ENCODE measurements around the gene POP4. TPM values are rescaled to one million over a fixed set of nuclear protein-coding genes. Genes with fewer than 3 reads are reported as not detected.

Gene POP4
- total and polyA plus RNA-seq, 7 donors, result 33.5 to 103 (median 58.5) TPM

DNA sequence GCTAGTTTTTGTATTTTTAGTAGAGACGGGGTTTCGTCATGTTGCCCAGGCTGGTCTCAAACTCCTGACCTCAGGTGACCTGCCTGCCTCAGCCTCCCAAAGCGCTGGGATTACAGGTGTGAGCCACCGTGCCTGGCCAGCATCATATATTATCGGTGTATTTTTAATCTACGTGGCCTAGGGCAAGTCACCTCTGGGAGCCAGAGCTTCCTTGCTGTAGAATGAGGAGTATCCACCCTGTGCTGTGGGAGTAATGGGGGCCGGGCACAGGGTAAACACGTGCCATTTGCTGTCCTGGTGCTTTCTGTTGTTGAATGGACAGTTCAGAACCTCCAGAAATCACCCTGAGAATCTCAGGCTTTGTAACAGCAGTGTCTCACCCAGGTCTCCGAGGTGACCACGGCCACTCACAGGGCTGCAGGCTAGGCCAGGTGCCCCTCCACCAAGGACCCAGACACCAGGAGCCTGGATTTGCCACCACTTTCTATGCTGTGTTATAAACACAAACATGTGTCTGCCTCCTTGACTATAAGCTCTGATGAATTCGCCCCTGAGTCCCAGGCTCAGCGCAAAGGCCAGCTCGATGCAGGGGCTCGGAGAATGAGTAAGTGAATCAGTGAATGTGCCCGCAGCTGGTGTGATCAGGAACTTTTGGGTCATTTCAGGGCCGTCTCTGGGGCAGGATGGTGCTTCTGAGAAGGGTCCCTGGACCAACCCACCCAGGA lies 22.7 kb downstream of the POP4 start:
- Histone ChIP-seq H3K27ac (no peak overlapping the region), H3K9me3 (no peaks in the 10 kb centered on the region), H3K36me3 (no peaks in the 10 kb centered on the region), H3K4me3 (no peak overlapping the region), H3K4me1 (no peaks in the 10 kb centered on the region), H3K27me3 (no peaks in the 10 kb centered on the region)
- intact Hi-C loops (cut with DNase I), result no loop called here
- DNase-seq, result no peak
- TF ChIP-seq EP300 (IDR thresholded peaks at IDR 0.05) (no peak), POLR2AphosphoS5 (IDR thresholded peaks at IDR 0.05) (no peak), POLR2A (IDR thresholded peaks at IDR 0.05) (no peak)
- TF ChIP-seq, protein P1, sequence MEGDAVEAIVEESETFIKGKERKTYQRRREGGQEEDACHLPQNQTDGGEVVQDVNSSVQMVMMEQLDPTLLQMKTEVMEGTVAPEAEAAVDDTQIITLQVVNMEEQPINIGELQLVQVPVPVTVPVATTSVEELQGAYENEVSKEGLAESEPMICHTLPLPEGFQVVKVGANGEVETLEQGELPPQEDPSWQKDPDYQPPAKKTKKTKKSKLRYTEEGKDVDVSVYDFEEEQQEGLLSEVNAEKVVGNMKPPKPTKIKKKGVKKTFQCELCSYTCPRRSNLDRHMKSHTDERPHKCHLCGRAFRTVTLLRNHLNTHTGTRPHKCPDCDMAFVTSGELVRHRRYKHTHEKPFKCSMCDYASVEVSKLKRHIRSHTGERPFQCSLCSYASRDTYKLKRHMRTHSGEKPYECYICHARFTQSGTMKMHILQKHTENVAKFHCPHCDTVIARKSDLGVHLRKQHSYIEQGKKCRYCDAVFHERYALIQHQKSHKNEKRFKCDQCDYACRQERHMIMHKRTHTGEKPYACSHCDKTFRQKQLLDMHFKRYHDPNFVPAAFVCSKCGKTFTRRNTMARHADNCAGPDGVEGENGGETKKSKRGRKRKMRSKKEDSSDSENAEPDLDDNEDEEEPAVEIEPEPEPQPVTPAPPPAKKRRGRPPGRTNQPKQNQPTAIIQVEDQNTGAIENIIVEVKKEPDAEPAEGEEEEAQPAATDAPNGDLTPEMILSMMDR (IDR thresholded peaks at IDR 0.05), result no peak
- 91 to 94% methylated on average over 16 of the region's 16 CpGs for whole genome bisulfite sequencing, 2 donors

- H3K36me3 ChIP-seq, result no peaks in the 10 kb centered on the region
- H3K27ac ChIP-seq, result no peak overlapping the region
- H3K4me3 ChIP-seq, result no peak overlapping the region
- H3K9me3 ChIP-seq, result no peaks in the 10 kb centered on the region
- TF ChIP-seq, protein P1 (IDR thresholded peaks at IDR 0.05), result no peak
- TF ChIP-seq EP300 (IDR thresholded peaks at IDR 0.05), result no peak
- no peak for TF ChIP-seq POLR2AphosphoS5 (IDR thresholded peaks at IDR 0.05)
- TF ChIP-seq POLR2A (IDR thresholded peaks at IDR 0.05), result no peak
- H3K27me3 ChIP-seq, result no peaks in the 10 kb centered on the region
- 83 to 91% methylated on average over 5 of the region's 5 CpGs for WGBS, 2 donors
- no peaks in the 10 kb centered on the region for H3K4me1 ChIP-seq
- peak; percentile 15 for DNase-seq
- intact Hi-C loops (cut with DNase I), result no loop called here
These were observed 23.9 kb downstream of the POP4 start for GRCh38 chr19:29629836-29630534.

DNA sequence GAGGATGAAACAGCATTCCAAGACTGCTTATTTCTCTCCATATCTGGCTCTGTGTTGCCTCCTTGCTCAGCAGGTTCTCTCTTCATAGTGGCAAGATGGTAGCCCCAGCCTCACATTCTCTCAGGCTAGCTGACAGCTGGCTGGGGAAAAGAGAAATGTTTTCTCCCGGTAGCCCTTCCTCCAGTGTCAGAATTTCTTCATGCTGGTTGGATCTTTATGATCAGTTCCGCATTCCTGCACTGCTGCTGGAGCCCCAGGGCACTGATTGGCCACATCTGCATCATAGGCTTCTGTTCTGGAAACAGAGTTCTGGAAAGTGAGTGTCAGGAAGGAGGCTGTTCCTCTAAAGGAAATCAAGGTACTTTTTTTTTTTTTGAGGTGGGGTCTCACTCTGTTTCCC lies 24.6 kb downstream of the POP4 start:
- TF ChIP-seq POLR2A (IDR thresholded peaks at IDR 0.05) (no peak), POLR2AphosphoS5 (IDR thresholded peaks at IDR 0.05) (no peak), EP300 (IDR thresholded peaks at IDR 0.05) (no peak)
- TF ChIP-seq, protein P1 (IDR thresholded peaks at IDR 0.05), result no peak
- H3K36me3 ChIP-seq, result no peaks in the 10 kb centered on the region
- no peaks in the 10 kb centered on the region for H3K4me1 ChIP-seq
- DNase-seq, result peak; percentile 9
- no peaks in the 10 kb centered on the region for H3K9me3 ChIP-seq
- H3K27ac ChIP-seq, result no peak overlapping the region
- no peaks in the 10 kb centered on the region for H3K27me3 ChIP-seq
- WGBS, 2 donors, result 72 to 73% methylated on average over 2 of the region's 2 CpGs
- no peak overlapping the region for H3K4me3 ChIP-seq
- intact Hi-C loops (cut with DNase I), result no loop called here

DNA sequence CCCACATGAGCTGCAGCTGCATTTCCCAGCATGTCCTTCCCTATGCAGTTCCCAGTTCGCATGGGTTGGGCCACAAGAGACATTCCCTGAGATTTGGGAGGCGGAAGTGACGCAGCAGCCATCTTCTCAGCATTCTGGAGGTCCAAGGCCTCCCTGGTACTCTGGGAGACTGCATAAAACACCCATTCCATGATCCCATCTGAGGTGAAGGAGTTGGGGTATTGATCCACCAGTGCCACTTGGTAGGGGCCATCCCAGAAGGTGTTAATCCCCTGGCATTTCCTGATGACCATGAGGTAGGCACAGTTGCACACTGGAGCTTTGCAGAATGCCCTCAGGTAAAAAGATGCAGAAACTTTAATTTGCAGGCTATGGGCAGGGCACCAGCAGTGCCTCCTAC lies 25.4 kb downstream of the POP4 start:
- Histone ChIP-seq H3K9me3 (no peaks in the 10 kb centered on the region), H3K4me3 (no peak overlapping the region), H3K27me3 (no peaks in the 10 kb centered on the region), H3K36me3 (no peaks in the 10 kb centered on the region), H3K4me1 (no peaks in the 10 kb centered on the region), H3K27ac (no peak overlapping the region)
- intact Hi-C loops (cut with DNase I), result no loop called here
- TF ChIP-seq POLR2AphosphoS5 (IDR thresholded peaks at IDR 0.05), result no peak
- TF ChIP-seq, protein P1 (IDR thresholded peaks at IDR 0.05), result no peak
- no peak for TF ChIP-seq EP300 (IDR thresholded peaks at IDR 0.05)
- no peak for TF ChIP-seq POLR2A (IDR thresholded peaks at IDR 0.05)
- DNase-seq, result no peak
- WGBS, 2 donors, result 93 to 94% methylated on average over 3 of the region's 3 CpGs
